Spleen (tissue), 11 donors: Measurements from ENCODE around the gene SLCO1A2. TPM values are rescaled to one million over a fixed set of nuclear protein-coding genes. Genes with fewer than 3 reads are reported as not detected.

Experiments used
- DNase-seq: peaks from one replicate; pipeline ENCODE4 v3.0.0-alpha.2; 2020
- H3K27ac ChIP-seq, 8 donors: fragments of 200-600 bp; sonication (generic) in 7 of 8; 1 replicate in 4 of 8; 2 replicates in 4 of 8; pipeline versions ENCODE4 v1.5.0 to v1.8.0; 2016 to 2021; ENCODE audit warnings: inconsistent platforms in 4 of 8, mild to moderate bottlenecking in 4 of 8, moderate library complexity in 1 of 8
- H3K27me3 ChIP-seq, 7 donors: fragments of 200-600 bp; sonication (generic) in 6 of 7; replicated peaks in 1 of 7; 1 replicate in 4 of 7; 2 replicates in 3 of 7; pipeline versions ENCODE4 v1.5.0 to v1.8.0; 2016 to 2021; ENCODE audit warnings: inconsistent platforms in 3 of 7, mild to moderate bottlenecking in 1 of 7
- H3K36me3 ChIP-seq, 6 donors: fragments of 200-600 bp; sonication (generic) in 5 of 6; 1 replicate in 4 of 6; 2 replicates in 2 of 6; pipeline versions ENCODE4 v1.5.0 to v1.8.0; 2016 to 2021; ENCODE audit warnings: inconsistent platforms in 2 of 6
- H3K4me1 ChIP-seq, 6 donors: fragments of 200-600 bp; sonication (generic) in 5 of 6; 1 replicate in 3 of 6; 2 replicates in 3 of 6; pipeline versions ENCODE4 v1.5.0 to v1.8.0; 2016 to 2021; ENCODE audit warnings: inconsistent platforms in 3 of 6
- H3K4me3 ChIP-seq, 8 donors: fragments of 200-600 bp; sonication (generic) in 7 of 8; 1 replicate in 4 of 8; 2 replicates in 4 of 8; pipeline versions ENCODE4 v1.5.0 to v1.8.0; 2016 to 2021; ENCODE audit warnings: inconsistent platforms in 4 of 8, mild to moderate bottlenecking in 4 of 8, moderate library complexity in 2 of 8
- H3K9me3 ChIP-seq, 8 donors: fragments of 200-600 bp; sonication (generic) in 7 of 8; 1 replicate in 4 of 8; 2 replicates in 4 of 8; pipeline versions ENCODE4 v1.5.0 to v1.8.0; 2016 to 2021; ENCODE audit warnings: inconsistent platforms in 4 of 8
- POLR2A ChIP-seq, 3 donors: fragments of 450-650 bp; IDR thresholded peaks; one replicate each; pipeline ENCODE4 v1.5.1; 2017; ENCODE audit warnings: antibody characterized with exemption in 3 of 3, mild to moderate bottlenecking in 1 of 3
- POLR2AphosphoS5 ChIP-seq, 3 donors: sonication (generic); formaldehyde crosslinking; IDR thresholded peaks; one replicate each; pipeline ENCODE4 v1.5.1; 2017; ENCODE audit warnings: antibody characterized with exemption in 3 of 3
- WGBS, 5 donors: extraction: QIAGEN DNeasy Blood & Tissue Kit in 3 of 5; methylation state at CpG; one replicate each; pipeline versions ENCODE4 v1.1.5 to v1.1.7; 2013 to 2018; 5-methylcytosine and 5-hydroxymethylcytosine counted together
- intact Hi-C: fragments of 100-400 bp; cut with DNase I; formaldehyde crosslinking; loops from one replicate; pipeline ENCODE4 v1.15.0; 2023; ENCODE audit warnings: low total_unique reads
- polyA plus RNA-seq, 3 donors: library from polyadenylated mRNA; stranded (reverse); fragments of 200-250 nt; gene quantifications; one replicate each; pipeline ENCODE4 v1.2.1, GENCODE V29; 2013
- total RNA-seq, 7 donors: library from RNA; depleted of rRNA in 3 of 7; stranded (reverse); fragments of >200 nt in 3 of 7; fragmentation: NEBNext Ultra II Directional in 4 of 7; extraction: Animal tissue kit (Norgen Biotek cat#: 25700) in 4 of 7; gene quantifications; one replicate each; pipeline versions ENCODE4 v1.1.0 to v1.2.1, GENCODE V29; 2016 to 2021
- TF ChIP-seq, protein P1 (sequence below), 11 experiments: fragments of 200-600 bp in 7 of 11; fragments of 450-650 bp in 4 of 11; sonication (generic) in 4 of 11; IDR thresholded peaks in 8 of 11; conservative IDR thresholded peaks in 3 of 11; 1 replicate in 7 of 11; 2 replicates in 4 of 11; pipeline versions ENCODE4 v1.4.0 to v1.8.0; 2016 to 2021; ENCODE audit warnings: antibody characterized with exemption in 11 of 11, inconsistent platforms in 4 of 11, mild to moderate bottlenecking in 1 of 11
- donor health status: healthy with polysubstance abuse.
- donor health status: DM: no; HTN: no; CAD: no; lungs with moderate emphysema.
- donor health status: DM: no; HTN: no; CAD: no.
- donor health status: Bipolar disorder and iron deficiency.
- donor health status: healthy.
- donor health status: DM: no; HTN: no; CAD: no.
- donor health status: DM: yes; HTN: yes; CAD: no.

Gene SLCO1A2
- total and polyA plus RNA-seq, 10 donors: 0.06 to 2.5 (median 0.27) TPM

DNA sequence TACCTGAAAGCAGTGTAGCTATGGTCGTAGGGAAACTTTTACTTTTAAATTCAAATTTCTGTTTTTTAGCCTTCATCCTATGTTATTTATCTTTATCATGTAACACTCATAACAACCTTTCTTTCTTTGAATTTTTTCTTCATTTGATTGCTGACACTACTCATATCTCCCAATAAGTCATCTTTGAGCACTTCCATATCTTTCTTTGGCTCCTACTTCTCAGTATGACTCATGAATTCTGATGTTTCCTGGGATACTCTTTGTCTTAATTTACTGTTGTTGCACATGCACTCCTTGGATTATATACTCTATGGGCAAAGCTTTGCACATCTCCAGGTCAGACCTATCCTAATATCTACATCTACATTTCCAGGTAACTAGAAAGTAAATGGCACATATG is 19.9 kb upstream of the SLCO1A2 start:
- Histone ChIP-seq H3K9me3 (no peaks in the 10 kb centered on the region), H3K27ac (no peak overlapping the region), H3K4me3 (no peak overlapping the region), H3K27me3 (no peaks in the 10 kb centered on the region), H3K4me1 (no peaks in the 10 kb centered on the region), H3K36me3 (no peaks in the 10 kb centered on the region)
- intact Hi-C loops: no loop called here
- TF ChIP-seq, protein P1, sequence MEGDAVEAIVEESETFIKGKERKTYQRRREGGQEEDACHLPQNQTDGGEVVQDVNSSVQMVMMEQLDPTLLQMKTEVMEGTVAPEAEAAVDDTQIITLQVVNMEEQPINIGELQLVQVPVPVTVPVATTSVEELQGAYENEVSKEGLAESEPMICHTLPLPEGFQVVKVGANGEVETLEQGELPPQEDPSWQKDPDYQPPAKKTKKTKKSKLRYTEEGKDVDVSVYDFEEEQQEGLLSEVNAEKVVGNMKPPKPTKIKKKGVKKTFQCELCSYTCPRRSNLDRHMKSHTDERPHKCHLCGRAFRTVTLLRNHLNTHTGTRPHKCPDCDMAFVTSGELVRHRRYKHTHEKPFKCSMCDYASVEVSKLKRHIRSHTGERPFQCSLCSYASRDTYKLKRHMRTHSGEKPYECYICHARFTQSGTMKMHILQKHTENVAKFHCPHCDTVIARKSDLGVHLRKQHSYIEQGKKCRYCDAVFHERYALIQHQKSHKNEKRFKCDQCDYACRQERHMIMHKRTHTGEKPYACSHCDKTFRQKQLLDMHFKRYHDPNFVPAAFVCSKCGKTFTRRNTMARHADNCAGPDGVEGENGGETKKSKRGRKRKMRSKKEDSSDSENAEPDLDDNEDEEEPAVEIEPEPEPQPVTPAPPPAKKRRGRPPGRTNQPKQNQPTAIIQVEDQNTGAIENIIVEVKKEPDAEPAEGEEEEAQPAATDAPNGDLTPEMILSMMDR (IDR thresholded peaks at IDR 0.05 in 8 of 11, conservative IDR thresholded peaks at IDR 0.05 in 3 of 11): no peak
- no peak for TF ChIP-seq POLR2AphosphoS5 (IDR thresholded peaks at IDR 0.05)
- TF ChIP-seq POLR2A (IDR thresholded peaks at IDR 0.05): no peak
- 60 to 90% (median 81%) methylated on average over 1 of the region's 1 CpG for WGBS, 5 donors
- no peak for DNase-seq

DNA sequence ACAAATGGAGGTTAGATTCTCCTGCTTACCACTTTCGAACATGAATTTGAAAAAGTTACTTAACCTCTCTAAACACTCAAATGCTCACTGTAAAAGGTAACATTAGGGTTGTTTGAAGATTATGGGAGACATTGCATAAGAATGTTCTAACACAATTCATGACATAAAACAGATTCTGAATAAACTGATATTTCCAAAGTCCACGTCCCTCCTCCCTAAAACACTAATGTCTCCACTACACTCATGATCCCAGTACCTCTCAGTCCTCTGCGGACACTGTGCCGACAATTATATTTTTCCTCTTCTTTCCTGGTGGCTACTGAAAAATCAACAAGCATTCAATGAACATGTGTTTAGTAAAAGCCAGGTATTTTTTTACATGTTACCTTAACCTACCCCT is 19.2 kb upstream of the SLCO1A2 start:
- H3K4me3 ChIP-seq: no peak overlapping the region
- H3K36me3 ChIP-seq: no peaks in the 10 kb centered on the region
- H3K4me1 ChIP-seq: no peaks in the 10 kb centered on the region
- no peaks in the 10 kb centered on the region for H3K27me3 ChIP-seq
- H3K9me3 ChIP-seq: no peaks in the 10 kb centered on the region
- DNase-seq: no peak
- intact Hi-C loops: no loop called here
- no peak for TF ChIP-seq POLR2AphosphoS5 (IDR thresholded peaks at IDR 0.05)
- no peak for TF ChIP-seq POLR2A (IDR thresholded peaks at IDR 0.05)
- TF ChIP-seq, protein P1 (IDR thresholded peaks at IDR 0.05 in 8 of 11, conservative IDR thresholded peaks at IDR 0.05 in 3 of 11): no peak
- WGBS, 5 donors: 81 to 92% (median 85%) methylated on average over 4 of the region's 4 CpGs
- no peak overlapping the region for H3K27ac ChIP-seq

DNA sequence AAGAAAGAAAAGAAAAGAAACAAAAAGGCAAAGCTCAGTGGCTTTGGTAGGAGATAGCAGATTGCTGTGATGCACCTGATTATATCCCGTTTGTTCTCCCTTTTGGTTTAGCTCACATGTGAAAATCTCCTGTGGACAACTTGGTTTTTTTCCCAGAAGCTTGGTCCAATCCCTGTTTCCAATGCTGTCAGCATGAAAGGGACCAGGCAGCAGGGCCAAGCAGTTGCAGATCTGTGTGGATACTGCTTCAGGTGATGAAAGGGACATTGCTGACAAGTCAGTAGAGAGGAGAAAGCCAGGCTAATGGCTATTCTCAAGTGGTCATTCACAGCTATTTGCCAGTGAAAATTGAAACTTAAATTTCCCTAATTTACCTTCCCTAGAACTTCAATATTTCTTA is 18.8 kb upstream of the SLCO1A2 start:
- Histone ChIP-seq H3K27me3 (no peaks in the 10 kb centered on the region), H3K27ac (no peak overlapping the region), H3K9me3 (no peaks in the 10 kb centered on the region), H3K36me3 (no peaks in the 10 kb centered on the region), H3K4me3 (no peak overlapping the region), H3K4me1 (no peaks in the 10 kb centered on the region)
- intact Hi-C loops: no loop called here
- TF ChIP-seq, protein P1 (IDR thresholded peaks at IDR 0.05 in 8 of 11, conservative IDR thresholded peaks at IDR 0.05 in 3 of 11): no peak
- TF ChIP-seq POLR2A (IDR thresholded peaks at IDR 0.05) (no peak), POLR2AphosphoS5 (IDR thresholded peaks at IDR 0.05) (no peak)
- 38 to 53% (median 47%) methylated on average over 1 of the region's 1 CpG for WGBS, 5 donors
- DNase-seq: no peak

DNA sequence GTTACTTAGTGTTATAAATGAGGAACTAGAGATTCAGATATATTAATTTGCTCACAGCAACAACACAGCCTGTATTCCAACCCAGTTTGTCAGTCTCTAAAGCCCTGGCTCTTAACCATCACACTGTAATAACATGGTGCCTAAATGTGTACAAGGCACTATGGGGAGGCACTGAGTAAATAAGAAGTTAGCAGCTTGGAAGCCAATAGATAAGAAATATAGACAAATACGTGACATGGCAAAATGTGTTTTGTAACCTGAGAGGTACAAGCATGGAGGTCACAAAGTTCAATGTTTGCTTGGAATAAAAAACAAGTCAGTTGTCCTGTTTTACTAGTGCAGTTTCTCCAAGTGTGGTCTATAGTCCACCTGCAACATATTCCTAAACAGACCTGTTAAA is 16.3 kb upstream of the SLCO1A2 start:
- Histone ChIP-seq H3K27ac (no peak overlapping the region), H3K9me3 (no peaks in the 10 kb centered on the region), H3K36me3 (no peaks in the 10 kb centered on the region), H3K27me3 (no peaks in the 10 kb centered on the region), H3K4me3 (no peak overlapping the region), H3K4me1 (no peaks in the 10 kb centered on the region)
- 68 to 89% (median 82%) methylated on average over 1 of the region's 1 CpG for WGBS, 5 donors
- TF ChIP-seq, protein P1 (IDR thresholded peaks at IDR 0.05 in 8 of 11, conservative IDR thresholded peaks at IDR 0.05 in 3 of 11): no peak
- TF ChIP-seq POLR2AphosphoS5 (IDR thresholded peaks at IDR 0.05): no peak
- TF ChIP-seq POLR2A (IDR thresholded peaks at IDR 0.05): no peak
- DNase-seq: no peak
- intact Hi-C loops: no loop called here
